HEK293 (cell line): ENCODE measurements around the gene ATP2B3.

Source experiments
- CTCF ChIA-PET: fragments of 350-600 bp; formaldehyde crosslinking; extraction: SDS; loops from one replicate; lab custom pipeline; 2021; ENCODE audit warnings: antibody characterized with exemption; lab: Yijun Ruan, JAX
- POLR2A ChIA-PET: fragments of 300-600 bp; formaldehyde crosslinking; extraction: SDS; loops from one replicate; lab custom pipeline; 2020; ENCODE audit warnings: antibody characterized with exemption, inconsistent platforms; lab: Yijun Ruan, JAX
- H3K27ac ChIP-seq: fragments of 200-500 bp; sonication (Bioruptor generic); 2 replicates; pipeline ENCODE4 v1.5.1; 2014; ENCODE audit warnings: low read depth, low read length, control low read depth, inconsistent platforms; ENCODE audit errors: extremely low read depth
- H3K36me3 ChIP-seq, 2 experiments: fragments of 200-500 bp in 1 of 2; sonication (Bioruptor generic) in 1 of 2; 1 replicate in 1 of 2; 2 replicates in 1 of 2; pipeline ENCODE4 v1.5.1; 2014 to 2017; ENCODE audit warnings: inconsistent platforms in 2 of 2, low read length in 2 of 2; ENCODE audit not compliant: control insufficient read depth in 2 of 2, insufficient read depth in 1 of 2
- H3K4me1 ChIP-seq: fragments of 200-500 bp; sonication (Bioruptor generic); 2 replicates; pipeline ENCODE4 v1.5.1; 2014; ENCODE audit warnings: mild to moderate bottlenecking, low read length, inconsistent platforms; ENCODE audit not compliant: control insufficient read depth, insufficient read depth
- H3K4me3 ChIP-seq: 2 replicates; pipeline ENCODE4 v1.5.1; 2011; ENCODE audit warnings: low read depth, mild to moderate bottlenecking, control low read depth, low read length, moderate library complexity
- H3K9me3 ChIP-seq: fragments of 200-500 bp; sonication (Bioruptor generic); 2 replicates; pipeline ENCODE4 v1.5.1; 2014; ENCODE audit warnings: low read depth, low read length, inconsistent platforms; ENCODE audit not compliant: control insufficient read depth, insufficient read depth
- KLF16 ChIP-seq: fragments of 450-650 bp; formaldehyde crosslinking; IDR thresholded peaks from 2 replicates; pipeline ENCODE4 v1.5.1; 2017; ENCODE audit warnings: missing biosample characterization, missing genetic modification characterization
- ZFHX2 ChIP-seq: fragments of 450-650 bp; formaldehyde crosslinking; conservative IDR thresholded peaks from 2 replicates; pipeline ENCODE4 v1.5.1; 2016; ENCODE audit warnings: missing biosample characterization, missing genetic modification characterization
- ZFP3 ChIP-seq: fragments of 450-650 bp; formaldehyde crosslinking; IDR thresholded peaks from 2 replicates; pipeline ENCODE4 v1.5.1; 2016; ENCODE audit warnings: low read depth, missing biosample characterization, missing genetic modification characterization
- ZNF169 ChIP-seq: fragments of 450-650 bp; formaldehyde crosslinking; IDR thresholded peaks from 2 replicates; pipeline ENCODE4 v1.5.1; 2016; ENCODE audit warnings: missing biosample characterization, missing genetic modification characterization
- ZNF510 ChIP-seq: fragments of 450-650 bp; formaldehyde crosslinking; IDR thresholded peaks from 2 replicates; pipeline ENCODE4 v1.5.1; 2018; ENCODE audit warnings: mild to moderate bottlenecking, missing genetic modification characterization, missing biosample characterization; ENCODE audit not compliant: insufficient replicate concordance
- ZNF621 ChIP-seq: fragments of 450-650 bp; formaldehyde crosslinking; IDR thresholded peaks from 2 replicates; pipeline ENCODE4 v1.5.1; 2017; ENCODE audit warnings: missing biosample characterization, missing genetic modification characterization
- ZNF76 ChIP-seq: fragments of 450-650 bp; formaldehyde crosslinking; IDR thresholded peaks from 2 replicates; pipeline ENCODE4; 2016; ENCODE audit warnings: low read depth, missing biosample characterization, missing genetic modification characterization, borderline replicate concordance
- ZNF777 ChIP-seq: fragments of 450-650 bp; formaldehyde crosslinking; IDR thresholded peaks from 2 replicates; pipeline ENCODE4 v1.5.1; 2017; ENCODE audit warnings: missing biosample characterization, missing genetic modification characterization, borderline replicate concordance
- TF ChIP-seq, protein P1 (sequence below): fragments of 450-650 bp; formaldehyde crosslinking; IDR thresholded peaks from 2 replicates; pipeline ENCODE4 v1.5.1; 2016; ENCODE audit warnings: missing biosample characterization, missing genetic modification characterization
- TF ChIP-seq, protein P2 (sequence below): fragments of 450-650 bp; formaldehyde crosslinking; IDR thresholded peaks from 2 replicates; pipeline ENCODE4 v1.5.1; 2016; ENCODE audit warnings: missing biosample characterization, missing genetic modification characterization
- TF ChIP-seq, protein P3 (sequence below): fragments of 450-650 bp; formaldehyde crosslinking; IDR thresholded peaks from 2 replicates; pipeline ENCODE4 v1.5.1; 2017; ENCODE audit warnings: missing biosample characterization, missing genetic modification characterization
- TF ChIP-seq, protein P4 (sequence below): fragments of 450-650 bp; formaldehyde crosslinking; IDR thresholded peaks from 2 replicates; pipeline ENCODE4 v1.5.1; 2016; ENCODE audit warnings: missing biosample characterization, missing genetic modification characterization
- TF ChIP-seq, protein P5 (sequence below): fragments of 450-650 bp; formaldehyde crosslinking; IDR thresholded peaks from 2 replicates; pipeline ENCODE4 v1.5.1; 2016; ENCODE audit warnings: missing biosample characterization, missing genetic modification characterization
- TF ChIP-seq, protein P6 (sequence below): fragments of 450-650 bp; formaldehyde crosslinking; IDR thresholded peaks from 2 replicates; pipeline ENCODE4 v1.5.1; 2016; ENCODE audit warnings: missing biosample characterization, missing genetic modification characterization, borderline replicate concordance

Gene ATP2B3

DNA sequence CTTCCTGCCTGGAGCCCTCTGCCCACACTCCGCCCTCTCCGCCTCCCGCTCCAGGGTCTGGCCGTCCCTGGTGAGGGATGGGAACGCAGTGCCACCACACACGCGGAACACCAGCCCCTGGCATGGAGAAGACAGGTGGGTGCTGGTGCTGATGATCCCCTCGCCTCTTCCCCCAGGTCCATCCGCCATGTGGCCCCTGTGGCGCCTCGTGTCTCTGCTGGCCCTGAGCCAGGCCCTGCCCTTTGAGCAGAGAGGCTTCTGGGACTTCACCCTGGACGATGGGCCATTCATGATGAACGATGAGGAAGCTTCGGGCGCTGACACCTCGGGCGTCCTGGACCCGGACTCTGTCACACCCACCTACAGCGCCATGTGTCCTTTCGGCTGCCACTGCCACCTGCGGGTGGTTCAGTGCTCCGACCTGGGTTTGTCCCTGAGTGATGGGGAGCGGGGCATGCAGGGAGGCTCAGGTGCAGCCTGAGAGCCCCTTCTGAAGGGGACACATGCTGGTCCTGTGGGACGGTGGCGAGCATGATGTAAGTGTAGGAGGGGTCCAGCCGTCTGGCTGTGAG, 12.9 kb upstream of the ATP2B3 start:
- H3K4me3 ChIP-seq, result no peak overlapping the region
- CTCF ChIA-PET, result interaction anchor here (0.6 to 4.2 kb wide), 4 partner anchors 33 to 108 kb away, joined by 3 to 81 read pairs (median 4); partner anchors contain the start of gene HAUS7
- H3K27ac ChIP-seq, result no peak overlapping the region
- no peaks in the 10 kb centered on the region for H3K4me1 ChIP-seq
- H3K36me3 ChIP-seq, result no peaks in the 10 kb centered on the region
- TF ChIP-seq KLF16 (tag by site-specific recombination) (no peak), ZFHX2 (tag by site-specific recombination) (0 out of 2 replicates have a peak, but pooled peaks have one; percentile 7), ZNF510 (tag by site-specific recombination) (no peak)
- TF ChIP-seq, protein P1, sequence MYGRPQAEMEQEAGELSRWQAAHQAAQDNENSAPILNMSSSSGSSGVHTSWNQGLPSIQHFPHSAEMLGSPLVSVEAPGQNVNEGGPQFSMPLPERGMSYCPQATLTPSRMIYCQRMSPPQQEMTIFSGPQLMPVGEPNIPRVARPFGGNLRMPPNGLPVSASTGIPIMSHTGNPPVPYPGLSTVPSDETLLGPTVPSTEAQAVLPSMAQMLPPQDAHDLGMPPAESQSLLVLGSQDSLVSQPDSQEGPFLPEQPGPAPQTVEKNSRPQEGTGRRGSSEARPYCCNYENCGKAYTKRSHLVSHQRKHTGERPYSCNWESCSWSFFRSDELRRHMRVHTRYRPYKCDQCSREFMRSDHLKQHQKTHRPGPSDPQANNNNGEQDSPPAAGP (tag by site-specific recombination), result no peak
- TF ChIP-seq, protein P2, sequence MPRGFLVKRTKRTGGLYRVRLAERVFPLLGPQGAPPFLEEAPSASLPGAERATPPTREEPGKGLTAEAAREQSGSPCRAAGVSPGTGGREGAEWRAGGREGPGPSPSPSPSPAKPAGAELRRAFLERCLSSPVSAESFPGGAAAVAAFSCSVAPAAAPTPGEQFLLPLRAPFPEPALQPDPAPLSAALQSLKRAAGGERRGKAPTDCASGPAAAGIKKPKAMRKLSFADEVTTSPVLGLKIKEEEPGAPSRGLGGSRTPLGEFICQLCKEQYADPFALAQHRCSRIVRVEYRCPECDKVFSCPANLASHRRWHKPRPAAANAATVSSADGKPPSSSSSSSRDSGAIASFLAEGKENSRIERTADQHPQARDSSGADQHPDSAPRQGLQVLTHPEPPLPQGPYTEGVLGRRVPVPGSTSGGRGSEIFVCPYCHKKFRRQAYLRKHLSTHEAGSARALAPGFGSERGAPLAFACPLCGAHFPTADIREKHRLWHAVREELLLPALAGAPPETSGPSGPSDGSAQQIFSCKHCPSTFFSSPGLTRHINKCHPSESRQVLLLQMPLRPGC (tag by site-specific recombination), result no peak
- TF ChIP-seq, protein P3, sequence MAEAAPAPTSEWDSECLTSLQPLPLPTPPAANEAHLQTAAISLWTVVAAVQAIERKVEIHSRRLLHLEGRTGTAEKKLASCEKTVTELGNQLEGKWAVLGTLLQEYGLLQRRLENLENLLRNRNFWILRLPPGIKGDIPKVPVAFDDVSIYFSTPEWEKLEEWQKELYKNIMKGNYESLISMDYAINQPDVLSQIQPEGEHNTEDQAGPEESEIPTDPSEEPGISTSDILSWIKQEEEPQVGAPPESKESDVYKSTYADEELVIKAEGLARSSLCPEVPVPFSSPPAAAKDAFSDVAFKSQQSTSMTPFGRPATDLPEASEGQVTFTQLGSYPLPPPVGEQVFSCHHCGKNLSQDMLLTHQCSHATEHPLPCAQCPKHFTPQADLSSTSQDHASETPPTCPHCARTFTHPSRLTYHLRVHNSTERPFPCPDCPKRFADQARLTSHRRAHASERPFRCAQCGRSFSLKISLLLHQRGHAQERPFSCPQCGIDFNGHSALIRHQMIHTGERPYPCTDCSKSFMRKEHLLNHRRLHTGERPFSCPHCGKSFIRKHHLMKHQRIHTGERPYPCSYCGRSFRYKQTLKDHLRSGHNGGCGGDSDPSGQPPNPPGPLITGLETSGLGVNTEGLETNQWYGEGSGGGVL (tag by site-specific recombination), result no peak
- TF ChIP-seq, protein P4, sequence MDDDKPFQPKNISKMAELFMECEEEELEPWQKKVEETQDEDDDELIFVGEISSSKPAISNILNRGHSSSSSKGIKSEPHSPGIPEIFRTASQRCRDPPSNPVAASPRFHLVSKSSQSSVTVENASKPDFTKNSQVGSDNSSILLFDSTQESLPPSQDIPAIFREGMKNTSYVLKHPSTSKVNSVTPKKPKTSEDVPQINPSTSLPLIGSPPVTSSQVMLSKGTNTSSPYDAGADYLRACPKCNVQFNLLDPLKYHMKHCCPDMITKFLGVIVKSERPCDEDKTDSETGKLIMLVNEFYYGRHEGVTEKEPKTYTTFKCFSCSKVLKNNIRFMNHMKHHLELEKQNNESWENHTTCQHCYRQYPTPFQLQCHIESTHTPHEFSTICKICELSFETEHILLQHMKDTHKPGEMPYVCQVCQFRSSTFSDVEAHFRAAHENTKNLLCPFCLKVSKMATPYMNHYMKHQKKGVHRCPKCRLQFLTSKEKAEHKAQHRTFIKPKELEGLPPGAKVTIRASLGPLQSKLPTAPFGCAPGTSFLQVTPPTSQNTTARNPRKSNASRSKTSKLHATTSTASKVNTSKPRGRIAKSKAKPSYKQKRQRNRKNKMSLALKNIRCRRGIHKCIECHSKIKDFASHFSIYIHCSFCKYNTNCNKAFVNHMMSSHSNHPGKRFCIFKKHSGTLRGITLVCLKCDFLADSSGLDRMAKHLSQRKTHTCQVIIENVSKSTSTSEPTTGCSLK (tag by site-specific recombination), result no peak
- TF ChIP-seq, all 188 proteins: peak for 1
- POLR2A ChIA-PET, result no interaction called here
- H3K9me3 ChIP-seq, result no peaks in the 10 kb centered on the region

DNA sequence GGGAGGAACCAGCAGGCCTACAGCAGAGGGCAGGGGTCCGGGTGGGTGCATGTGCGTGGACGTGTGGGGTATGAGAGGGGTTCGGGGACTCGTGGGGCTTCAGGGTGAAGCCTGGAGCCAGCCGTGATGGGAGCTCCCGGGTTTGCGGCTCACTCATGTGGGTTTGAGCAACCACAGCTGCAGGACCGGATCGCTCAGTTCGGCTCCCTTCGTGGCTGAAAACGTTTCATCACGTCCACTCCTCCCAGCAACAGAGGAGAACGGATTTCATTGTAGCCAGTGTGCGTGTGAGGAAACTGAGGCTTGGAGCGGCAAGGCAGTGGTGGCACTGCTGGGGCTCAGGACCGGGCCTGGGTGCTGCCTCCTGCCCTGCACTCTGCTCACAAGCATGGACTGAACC, 12.1 kb upstream of the ATP2B3 start:
- ChIA-PET POLR2A (no interaction called here), CTCF (interaction anchor here (0.5 to 4.2 kb wide), 5 partner anchors 15 to 106 kb away, joined by 4 to 81 read pairs (median 17); partner anchors contain the start of gene HAUS7)
- no peaks in the 10 kb centered on the region for H3K36me3 ChIP-seq
- no peak for TF ChIP-seq ZNF621 (tag by site-specific recombination)
- TF ChIP-seq ZNF76, result no peak
- TF ChIP-seq ZNF169 (tag by site-specific recombination), result no peak
- TF ChIP-seq, protein P5, sequence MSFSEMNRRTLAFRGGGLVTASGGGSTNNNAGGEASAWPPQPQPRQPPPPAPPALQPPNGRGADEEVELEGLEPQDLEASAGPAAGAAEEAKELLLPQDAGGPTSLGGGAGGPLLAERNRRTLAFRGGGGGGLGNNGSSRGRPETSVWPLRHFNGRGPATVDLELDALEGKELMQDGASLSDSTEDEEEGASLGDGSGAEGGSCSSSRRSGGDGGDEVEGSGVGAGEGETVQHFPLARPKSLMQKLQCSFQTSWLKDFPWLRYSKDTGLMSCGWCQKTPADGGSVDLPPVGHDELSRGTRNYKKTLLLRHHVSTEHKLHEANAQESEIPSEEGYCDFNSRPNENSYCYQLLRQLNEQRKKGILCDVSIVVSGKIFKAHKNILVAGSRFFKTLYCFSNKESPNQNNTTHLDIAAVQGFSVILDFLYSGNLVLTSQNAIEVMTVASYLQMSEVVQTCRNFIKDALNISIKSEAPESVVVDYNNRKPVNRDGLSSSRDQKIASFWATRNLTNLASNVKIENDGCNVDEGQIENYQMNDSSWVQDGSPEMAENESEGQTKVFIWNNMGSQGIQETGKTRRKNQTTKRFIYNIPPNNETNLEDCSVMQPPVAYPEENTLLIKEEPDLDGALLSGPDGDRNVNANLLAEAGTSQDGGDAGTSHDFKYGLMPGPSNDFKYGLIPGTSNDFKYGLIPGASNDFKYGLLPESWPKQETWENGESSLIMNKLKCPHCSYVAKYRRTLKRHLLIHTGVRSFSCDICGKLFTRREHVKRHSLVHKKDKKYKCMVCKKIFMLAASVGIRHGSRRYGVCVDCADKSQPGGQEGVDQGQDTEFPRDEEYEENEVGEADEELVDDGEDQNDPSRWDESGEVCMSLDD, result no peak
- TF ChIP-seq, protein P6, sequence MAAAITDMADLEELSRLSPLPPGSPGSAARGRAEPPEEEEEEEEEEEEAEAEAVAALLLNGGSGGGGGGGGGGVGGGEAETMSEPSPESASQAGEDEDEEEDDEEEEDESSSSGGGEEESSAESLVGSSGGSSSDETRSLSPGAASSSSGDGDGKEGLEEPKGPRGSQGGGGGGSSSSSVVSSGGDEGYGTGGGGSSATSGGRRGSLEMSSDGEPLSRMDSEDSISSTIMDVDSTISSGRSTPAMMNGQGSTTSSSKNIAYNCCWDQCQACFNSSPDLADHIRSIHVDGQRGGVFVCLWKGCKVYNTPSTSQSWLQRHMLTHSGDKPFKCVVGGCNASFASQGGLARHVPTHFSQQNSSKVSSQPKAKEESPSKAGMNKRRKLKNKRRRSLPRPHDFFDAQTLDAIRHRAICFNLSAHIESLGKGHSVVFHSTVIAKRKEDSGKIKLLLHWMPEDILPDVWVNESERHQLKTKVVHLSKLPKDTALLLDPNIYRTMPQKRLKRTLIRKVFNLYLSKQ (tag by site-specific recombination), result no peak
- TF ChIP-seq ZFP3, result no peak
- no peak for TF ChIP-seq ZNF777
- no peak overlapping the region for H3K4me3 ChIP-seq
- H3K9me3 ChIP-seq, result no peaks in the 10 kb centered on the region
- no peak overlapping the region for H3K27ac ChIP-seq
- H3K4me1 ChIP-seq, result no peaks in the 10 kb centered on the region
